Neural cell (in vitro differentiated cells): Measurements from ENCODE around the gene SRF.

Source experiments
- EP300 ChIP-seq: fragments of 450-650 bp; conservative IDR thresholded peaks from 2 replicates; pipeline ENCODE4 v1.6.1; 2014; ENCODE audit warnings: antibody characterized with exemption, mild to moderate bottlenecking, moderate library complexity; ENCODE audit not compliant: poor library complexity, severe bottlenecking
- POLR2AphosphoS5 ChIP-seq: IDR thresholded peaks from 2 replicates; pipeline ENCODE4 v1.6.1; 2012
- RAD21 ChIP-seq: fragments of 450-650 bp; conservative IDR thresholded peaks from 2 replicates; pipeline ENCODE4 v1.6.1; 2014; ENCODE audit warnings: antibody characterized with exemption, mild to moderate bottlenecking, moderate library complexity
- TF ChIP-seq, protein P1 (sequence below): fragments of 450-650 bp; IDR thresholded peaks from 2 replicates; pipeline ENCODE4 v1.5.1; 2014; ENCODE audit warnings: antibody characterized with exemption, mild to moderate bottlenecking, moderate library complexity; ENCODE audit not compliant: poor library complexity, severe bottlenecking

DNA sequence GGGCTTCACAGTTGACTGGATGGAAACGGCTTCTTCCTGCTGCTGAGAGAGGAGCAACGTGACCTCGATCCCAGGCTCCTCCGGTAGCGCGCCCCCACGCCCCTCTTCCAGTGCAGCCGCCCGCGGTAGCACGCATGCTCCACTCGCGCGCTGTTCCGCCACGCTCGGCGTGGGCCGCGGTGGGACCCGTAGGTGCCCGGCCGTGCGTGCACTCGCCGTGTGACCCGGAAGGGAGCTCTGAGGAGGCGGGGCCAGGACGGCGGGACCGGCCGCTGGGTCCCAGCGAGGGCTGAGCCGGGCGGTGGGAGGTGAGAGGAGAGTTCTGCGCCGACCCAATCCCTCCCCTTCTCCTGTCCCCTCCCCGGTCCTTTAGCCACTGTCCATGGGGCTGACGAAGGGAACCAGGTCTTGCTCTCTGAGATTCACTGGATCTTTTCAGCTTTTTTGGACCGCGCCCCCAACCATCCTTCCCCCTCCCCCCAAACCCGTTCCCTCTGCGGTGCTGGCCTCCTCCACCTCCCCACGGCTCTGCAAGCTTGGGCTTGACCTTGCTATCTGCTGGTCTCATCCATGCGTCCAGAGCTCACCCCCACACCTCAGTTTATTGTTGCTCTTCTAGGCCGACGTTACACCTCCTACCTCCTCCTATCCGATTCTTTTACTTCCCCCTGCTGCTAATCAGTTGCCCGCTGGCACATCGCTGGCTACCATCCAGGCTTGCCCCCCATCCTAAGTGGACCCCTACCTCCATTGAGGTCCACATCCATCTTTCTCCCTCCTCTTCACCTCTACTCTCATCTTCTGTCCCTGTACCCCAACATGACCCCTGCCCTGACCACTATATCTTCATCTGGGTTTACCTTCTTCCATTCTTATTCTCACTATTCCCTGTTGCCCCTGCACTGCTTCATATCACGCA is 11.1 kb downstream of the SRF start, which contains the start of gene CUL9:
- no peak for TF ChIP-seq RAD21
- TF ChIP-seq, protein P1, sequence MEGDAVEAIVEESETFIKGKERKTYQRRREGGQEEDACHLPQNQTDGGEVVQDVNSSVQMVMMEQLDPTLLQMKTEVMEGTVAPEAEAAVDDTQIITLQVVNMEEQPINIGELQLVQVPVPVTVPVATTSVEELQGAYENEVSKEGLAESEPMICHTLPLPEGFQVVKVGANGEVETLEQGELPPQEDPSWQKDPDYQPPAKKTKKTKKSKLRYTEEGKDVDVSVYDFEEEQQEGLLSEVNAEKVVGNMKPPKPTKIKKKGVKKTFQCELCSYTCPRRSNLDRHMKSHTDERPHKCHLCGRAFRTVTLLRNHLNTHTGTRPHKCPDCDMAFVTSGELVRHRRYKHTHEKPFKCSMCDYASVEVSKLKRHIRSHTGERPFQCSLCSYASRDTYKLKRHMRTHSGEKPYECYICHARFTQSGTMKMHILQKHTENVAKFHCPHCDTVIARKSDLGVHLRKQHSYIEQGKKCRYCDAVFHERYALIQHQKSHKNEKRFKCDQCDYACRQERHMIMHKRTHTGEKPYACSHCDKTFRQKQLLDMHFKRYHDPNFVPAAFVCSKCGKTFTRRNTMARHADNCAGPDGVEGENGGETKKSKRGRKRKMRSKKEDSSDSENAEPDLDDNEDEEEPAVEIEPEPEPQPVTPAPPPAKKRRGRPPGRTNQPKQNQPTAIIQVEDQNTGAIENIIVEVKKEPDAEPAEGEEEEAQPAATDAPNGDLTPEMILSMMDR = peak; percentile 25
- TF ChIP-seq POLR2AphosphoS5 = peak; percentile 82
- TF ChIP-seq EP300 = peak; percentile 52
